Muscle layer of colon (tissue), 2 donors: ENCODE results near the gene SLIT3.

Source experiments
- H3K27ac ChIP-seq: one replicate; pipeline ENCODE4 v1.7.0; 2013; ENCODE audit warnings: low read depth, mild to moderate bottlenecking, low read length, moderate library complexity
- H3K27me3 ChIP-seq, 2 donors: one replicate each; pipeline ENCODE4 v1.7.0; 2013; ENCODE audit warnings: low read length in 2 of 2, mild to moderate bottlenecking in 2 of 2; ENCODE audit not compliant: insufficient read depth in 2 of 2, control insufficient read depth in 1 of 2
- H3K36me3 ChIP-seq: one replicate; pipeline ENCODE4 v1.7.0; 2013; ENCODE audit warnings: mild to moderate bottlenecking, low read length; ENCODE audit not compliant: insufficient read depth
- H3K4me1 ChIP-seq: one replicate; pipeline ENCODE4 v1.7.0; 2013; ENCODE audit warnings: mild to moderate bottlenecking, low read length; ENCODE audit not compliant: insufficient read depth
- H3K4me3 ChIP-seq, 2 donors: one replicate each; pipeline ENCODE4 v1.7.0; 2013; ENCODE audit warnings: low read length in 2 of 2, low read depth in 1 of 2, mild to moderate bottlenecking in 1 of 2, moderate library complexity in 1 of 2
- H3K9ac ChIP-seq: one replicate; pipeline ENCODE4 v1.7.0; 2013; ENCODE audit warnings: low read length
- H3K9me3 ChIP-seq: one replicate; pipeline ENCODE4 v1.7.0; 2013; ENCODE audit warnings: mild to moderate bottlenecking, low read length
- donor health status: abdominal sarcoma.
- donor health status: Adenocarcinoma of cecum.

The SLIT3 gene

GRCh38 chr5:168737066-168737465, 563.9 kb downstream of the SLIT3 start:
- H3K4me1 ChIP-seq = no peaks in the 10 kb centered on the region
- no peaks in the 10 kb centered on the region for H3K9me3 ChIP-seq
- H3K27me3 ChIP-seq = no peaks in the 10 kb centered on the region
- no peak overlapping the region for H3K27ac ChIP-seq
- no peaks in the 10 kb centered on the region for H3K36me3 ChIP-seq
- H3K4me3 ChIP-seq = no peak overlapping the region
- no peak overlapping the region for H3K9ac ChIP-seq

GRCh38 chr5:168736281-168736831, 564.6 kb downstream of the SLIT3 start:
- no peak overlapping the region for H3K9ac ChIP-seq
- no peaks in the 10 kb centered on the region for H3K9me3 ChIP-seq
- H3K27me3 ChIP-seq = no peaks in the 10 kb centered on the region
- no peak overlapping the region for H3K27ac ChIP-seq
- no peak overlapping the region for H3K4me3 ChIP-seq
- H3K4me1 ChIP-seq = no peaks in the 10 kb centered on the region
- no peaks in the 10 kb centered on the region for H3K36me3 ChIP-seq

- Histone ChIP-seq H3K4me3 (no peak overlapping the region), H3K4me1 (no peaks in the 10 kb centered on the region), H3K27me3 (no peaks in the 10 kb centered on the region), H3K27ac (no peak overlapping the region), H3K36me3 (no peaks in the 10 kb centered on the region), H3K9ac (no peak overlapping the region), H3K9me3 (no peaks in the 10 kb centered on the region)
Observed at GRCh38 chr5:168734620-168735300, 566.2 kb downstream of the SLIT3 start.

GRCh38 chr5:168734119-168734518, 566.8 kb downstream of the SLIT3 start:
- H3K4me3 ChIP-seq = no peak overlapping the region
- no peaks in the 10 kb centered on the region for H3K4me1 ChIP-seq
- no peaks in the 10 kb centered on the region for H3K9me3 ChIP-seq
- no peak overlapping the region for H3K27ac ChIP-seq
- H3K9ac ChIP-seq = no peak overlapping the region
- no peaks in the 10 kb centered on the region for H3K36me3 ChIP-seq
- H3K27me3 ChIP-seq = no peaks in the 10 kb centered on the region

- peaks cover 6% of the 10 kb centered on the region for H3K36me3 ChIP-seq
- H3K27ac ChIP-seq = no peak overlapping the region
- H3K9ac ChIP-seq = no peak overlapping the region
- no peaks in the 10 kb centered on the region for H3K4me1 ChIP-seq
- H3K9me3 ChIP-seq = no peaks in the 10 kb centered on the region
- H3K27me3 ChIP-seq = no peaks in the 10 kb centered on the region
- H3K4me3 ChIP-seq = no peak overlapping the region
Observed at GRCh38 chr5:168728546-168729211, 572.3 kb downstream of the SLIT3 start.

- Histone ChIP-seq H3K9me3 (no peaks in the 10 kb centered on the region), H3K9ac (no peak overlapping the region), H3K4me1 (no peaks in the 10 kb centered on the region), H3K27ac (no peak overlapping the region), H3K27me3 (no peaks in the 10 kb centered on the region), H3K4me3 (no peak overlapping the region), H3K36me3 (peaks cover 8% of the 10 kb centered on the region)
Observed at GRCh38 chr5:168727547-168727946, 573.4 kb downstream of the SLIT3 start.

GRCh38 chr5:168726342-168726741, 574.6 kb downstream of the SLIT3 start:
- no peaks in the 10 kb centered on the region for H3K4me1 ChIP-seq
- H3K27ac ChIP-seq = no peak overlapping the region
- H3K27me3 ChIP-seq = no peaks in the 10 kb centered on the region
- peaks cover 17% of the 10 kb centered on the region for H3K36me3 ChIP-seq
- no peaks in the 10 kb centered on the region for H3K9me3 ChIP-seq
- no peak overlapping the region for H3K4me3 ChIP-seq
- no peak overlapping the region for H3K9ac ChIP-seq

- H3K9me3 ChIP-seq = no peaks in the 10 kb centered on the region
- H3K27ac ChIP-seq = no peak overlapping the region
- no peaks in the 10 kb centered on the region for H3K27me3 ChIP-seq
- H3K4me3 ChIP-seq = no peak overlapping the region
- H3K36me3 ChIP-seq = peaks cover 17% of the 10 kb centered on the region
- H3K9ac ChIP-seq = no peak overlapping the region
- H3K4me1 ChIP-seq = no peaks in the 10 kb centered on the region
Observed at GRCh38 chr5:168724227-168724626, 576.7 kb downstream of the SLIT3 start.

GRCh38 chr5:168723037-168723436, 577.9 kb downstream of the SLIT3 start:
- Histone ChIP-seq H3K27ac (no peak overlapping the region), H3K36me3 (peaks cover 17% of the 10 kb centered on the region), H3K9me3 (no peaks in the 10 kb centered on the region), H3K4me3 (no peak overlapping the region), H3K4me1 (no peaks in the 10 kb centered on the region), H3K9ac (no peak overlapping the region), H3K27me3 (no peaks in the 10 kb centered on the region)

- Histone ChIP-seq H3K9ac (no peak overlapping the region), H3K36me3 (peaks cover 17% of the 10 kb centered on the region), H3K27me3 (no peaks in the 10 kb centered on the region), H3K9me3 (no peaks in the 10 kb centered on the region), H3K4me1 (no peaks in the 10 kb centered on the region), H3K4me3 (no peak overlapping the region), H3K27ac (no peak overlapping the region)
Observed at GRCh38 chr5:168721966-168722365, 579.0 kb downstream of the SLIT3 start.

- Histone ChIP-seq H3K4me3 (no peak overlapping the region), H3K27me3 (no peaks in the 10 kb centered on the region), H3K36me3 (peaks cover 17% of the 10 kb centered on the region), H3K9me3 (no peaks in the 10 kb centered on the region), H3K4me1 (no peaks in the 10 kb centered on the region), H3K9ac (no peak overlapping the region), H3K27ac (no peak overlapping the region)
Observed at GRCh38 chr5:168721002-168721753, 579.8 kb downstream of the SLIT3 start.
